Trophoblast cell (in vitro differentiated cells and primary cell): ENCODE data around the gene TMEM138. TPM values are rescaled to one million over a fixed set of nuclear protein-coding genes. Genes with fewer than 3 reads are reported as not detected.

Source experiments
- DNase-seq, 2 donors: peaks; one replicate each; pipeline ENCODE4 v3.0.0-alpha.2; 2016
- H2AFZ ChIP-seq: 2 replicates; pipeline ENCODE4 v1.6.1; 2013; ENCODE audit warnings: low read length, moderate library complexity, mild to moderate bottlenecking; ENCODE audit not compliant: insufficient read depth, poor library complexity
- H2AK5ac ChIP-seq: 2 replicates; pipeline ENCODE4 v1.6.1; 2013; ENCODE audit warnings: mild to moderate bottlenecking, low read length
- H2BK120ac ChIP-seq: 2 replicates; pipeline ENCODE4 v1.6.1; 2013; ENCODE audit warnings: low read length, mild to moderate bottlenecking, moderate library complexity; ENCODE audit not compliant: insufficient read depth, poor library complexity
- H2BK12ac ChIP-seq: 2 replicates; pipeline ENCODE4 v1.6.1; 2013; ENCODE audit warnings: mild to moderate bottlenecking, low read length, moderate library complexity
- H2BK5ac ChIP-seq: 2 replicates; pipeline ENCODE4 v1.6.1; 2013; ENCODE audit warnings: low read length, low read depth, moderate library complexity, mild to moderate bottlenecking; ENCODE audit not compliant: poor library complexity
- H3K14ac ChIP-seq: 2 replicates; pipeline ENCODE4 v1.6.1; 2013; ENCODE audit warnings: mild to moderate bottlenecking, low read length
- H3K18ac ChIP-seq: 2 replicates; pipeline ENCODE4 v1.6.1; 2013; ENCODE audit warnings: mild to moderate bottlenecking, low read length
- H3K23ac ChIP-seq: 2 replicates; pipeline ENCODE4 v1.6.1; 2013; ENCODE audit warnings: low read length
- H3K27ac ChIP-seq: 2 replicates; pipeline ENCODE4 v1.5.1; 2013; ENCODE audit warnings: low read depth, mild to moderate bottlenecking, inconsistent platforms, low read length, moderate library complexity
- H3K27me3 ChIP-seq: 2 replicates; pipeline ENCODE4 v1.6.1; 2013; ENCODE audit warnings: inconsistent platforms, mild to moderate bottlenecking, low read length, moderate library complexity; ENCODE audit not compliant: insufficient read depth
- H3K36me3 ChIP-seq, 2 experiments: 1 replicate in 1 of 2; 2 replicates in 1 of 2; pipeline ENCODE4 v1.6.1; 2013; ENCODE audit warnings: low read length in 2 of 2, mild to moderate bottlenecking in 2 of 2, moderate library complexity in 1 of 2; ENCODE audit not compliant: insufficient read depth in 2 of 2, control insufficient read depth in 1 of 2
- H3K4ac ChIP-seq: 2 replicates; pipeline ENCODE4 v1.6.1; 2013; ENCODE audit warnings: low read depth, mild to moderate bottlenecking, low read length, moderate library complexity
- H3K4me1 ChIP-seq, 2 experiments: 1 replicate in 1 of 2; 2 replicates in 1 of 2; pipeline ENCODE4 v1.6.1; 2013; ENCODE audit warnings: low read length in 2 of 2, mild to moderate bottlenecking in 2 of 2, moderate library complexity in 1 of 2; ENCODE audit not compliant: insufficient read depth in 2 of 2, control insufficient read depth in 1 of 2
- H3K4me2 ChIP-seq: 2 replicates; pipeline ENCODE4 v1.6.1; 2013; ENCODE audit warnings: inconsistent platforms, mild to moderate bottlenecking, low read length, moderate library complexity
- H3K4me3 ChIP-seq: 2 replicates; pipeline ENCODE4 v1.5.1; 2013; ENCODE audit warnings: mild to moderate bottlenecking, low read depth, low read length, inconsistent platforms
- H3K79me1 ChIP-seq: one replicate; pipeline ENCODE4 v1.6.1; 2013; ENCODE audit warnings: low read length
- H3K79me2 ChIP-seq: 2 replicates; pipeline ENCODE4 v1.6.1; 2013; ENCODE audit warnings: low read length, mild to moderate bottlenecking; ENCODE audit not compliant: control insufficient read depth, insufficient read depth, poor library complexity
- H3K9ac ChIP-seq: 2 replicates; pipeline ENCODE4 v1.6.1; 2013; ENCODE audit warnings: mild to moderate bottlenecking, low read length
- H3K9me3 ChIP-seq: 2 replicates; pipeline ENCODE4 v1.6.1; 2013; ENCODE audit warnings: low read depth, mild to moderate bottlenecking, control low read depth, inconsistent platforms, low read length; ENCODE audit not compliant: insufficient read depth
- H4K12ac ChIP-seq: 2 replicates; pipeline ENCODE4 v1.6.1; 2013; ENCODE audit warnings: low read depth, mild to moderate bottlenecking, low read length, moderate library complexity
- H4K8ac ChIP-seq: 2 replicates; pipeline ENCODE4 v1.6.1; 2013; ENCODE audit warnings: low read depth, mild to moderate bottlenecking, low read length, moderate library complexity
- H4K91ac ChIP-seq: one replicate; pipeline ENCODE4 v1.6.1; 2013; ENCODE audit warnings: low read depth, mild to moderate bottlenecking, low read length, moderate library complexity
- whole genome bisulfite sequencing: extraction: QIAGEN DNeasy Blood & Tissue Kit; methylation state at CpG from one replicate; pipeline ENCODE4 v1.1.7; 2013; ENCODE audit warnings: missing lambda C conversion rate; ENCODE audit not compliant: insufficient read length, insufficient coverage; ENCODE audit errors: extremely low coverage; 5-methylcytosine and 5-hydroxymethylcytosine counted together
- polyA plus RNA-seq: library from polyadenylated mRNA; stranded (reverse); fragments of 200-250 nt; gene quantifications from 2 replicates; pipeline ENCODE4 v1.2.3, GENCODE V29; 2013

TMEM138 gene
- 45.9 and 49.0 TPM in 2 replicates for polyA plus RNA-seq

DNA sequence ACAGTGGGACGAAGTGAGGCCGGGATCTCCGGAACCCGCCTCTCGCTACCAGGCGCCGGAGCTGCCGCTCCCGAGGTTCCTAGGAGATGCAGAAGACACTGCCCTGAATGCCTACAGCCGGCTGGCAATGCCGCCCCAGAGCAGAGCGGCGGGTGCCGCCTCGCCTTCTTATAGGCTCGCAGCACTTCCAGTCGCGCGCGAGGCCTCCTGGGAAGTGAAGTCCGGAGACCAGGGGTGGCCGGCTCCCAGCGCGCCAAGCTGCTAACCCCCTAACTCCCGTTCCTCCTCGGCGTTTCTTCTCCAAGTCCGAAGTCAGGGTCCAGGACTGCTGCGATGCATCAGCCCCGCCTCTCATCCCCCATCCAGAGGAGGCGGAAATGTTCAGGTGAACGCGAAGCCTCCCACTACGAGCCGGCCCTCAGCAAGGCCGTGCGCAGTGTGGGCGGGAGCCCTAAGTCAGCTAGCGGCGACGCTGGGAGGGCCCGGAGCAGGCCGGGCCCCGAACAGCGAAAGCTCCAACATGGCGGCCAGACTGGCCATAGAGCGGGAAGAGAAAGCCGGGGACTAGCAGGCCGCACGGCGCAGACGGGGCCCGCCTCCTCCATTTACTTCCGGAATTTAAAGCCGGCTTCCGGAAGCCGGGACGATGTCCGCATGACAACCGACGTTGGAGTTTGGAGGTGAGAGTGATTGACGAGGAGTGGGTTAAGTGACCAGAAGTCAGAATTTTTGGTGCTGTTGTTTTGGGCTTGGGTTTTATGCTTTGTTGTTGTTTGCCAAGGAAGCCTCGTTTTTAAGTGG, at the start of gene TMEM138, which contains the start of gene CYB561A3:
TSS of gene TMEM138 (plus strand) at position 634 of the 801 bp plus-strand sequence. CDS start 2,017 bp downstream, outside the sequence.
TSS of gene CYB561A3 (minus strand) at position 142 of the 801 bp plus-strand sequence. CDS start 5,169 bp downstream, outside the sequence.
- H2BK120ac ChIP-seq: peak within 1 kb of the TSS; percentile 98
- H3K4me3 ChIP-seq: peak within 1 kb of the TSS; percentile 81
- H3K27ac ChIP-seq: peak within 1 kb of the TSS; percentile 99
- H4K12ac ChIP-seq: peak within 1 kb of the TSS; percentile 100
- peak; percentile 96 to 97 for DNase-seq
- peaks cover 8% of the 10 kb centered on the region for H3K79me1 ChIP-seq
- peak within 1 kb of the TSS; percentile 99 for H2BK5ac ChIP-seq
- peak within 1 kb of the TSS; percentile 100 for H3K18ac ChIP-seq
- no peaks in the 10 kb centered on the region for H3K27me3 ChIP-seq
- no CpG with 5 or more reads among the region's 63 CpGs for WGBS
- H4K8ac ChIP-seq: peak within 1 kb of the TSS; percentile 100
- H3K4ac ChIP-seq: peak within 1 kb of the TSS; percentile 95
- peak within 1 kb of the TSS; percentile 100 for H4K91ac ChIP-seq
- peaks cover 12% of the 10 kb centered on the region for H3K79me2 ChIP-seq
- no peak within 1 kb of the TSS for H3K23ac ChIP-seq
- peak within 1 kb of the TSS; percentile 99 for H2AFZ ChIP-seq
- H3K9ac ChIP-seq: peak within 1 kb of the TSS; percentile 89
- H3K4me1 ChIP-seq: peaks cover 9 to 11% of the 10 kb centered on the region in 2 experiments
- H3K36me3 ChIP-seq: peaks cover 20 to 22% of the 10 kb centered on the region in 2 experiments
- H3K14ac ChIP-seq: peak within 1 kb of the TSS; percentile 100
- H3K4me2 ChIP-seq: peak within 1 kb of the TSS; percentile 75
- no peaks in the 10 kb centered on the region for H3K9me3 ChIP-seq
- peak within 1 kb of the TSS; percentile 58 for H2BK12ac ChIP-seq
- peak within 1 kb of the TSS; percentile 96 for H2AK5ac ChIP-seq

GRCh38 chr11:61315260-61315659, 46.9 kb upstream of the TMEM138 start:
- no peaks in the 10 kb centered on the region for H3K9me3 ChIP-seq
- no peak overlapping the region for H3K14ac ChIP-seq
- no peak overlapping the region for H4K8ac ChIP-seq
- no peak overlapping the region for H2BK120ac ChIP-seq
- no peak overlapping the region for H4K12ac ChIP-seq
- no peak for DNase-seq
- no peak overlapping the region for H4K91ac ChIP-seq
- peaks cover 56 to 69% of the 10 kb centered on the region in 2 experiments for H3K36me3 ChIP-seq
- no peaks in the 10 kb centered on the region for H3K27me3 ChIP-seq
- no peak overlapping the region for H3K18ac ChIP-seq
- no CpG with 5 or more reads among the region's 2 CpGs for WGBS
- no peaks in the 10 kb centered on the region for H3K4me1 ChIP-seq
- H2AK5ac ChIP-seq: no peak overlapping the region
- H3K79me2 ChIP-seq: no peaks in the 10 kb centered on the region
- H3K4me3 ChIP-seq: no peak overlapping the region
- no peak overlapping the region for H2BK5ac ChIP-seq
- no peaks in the 10 kb centered on the region for H3K79me1 ChIP-seq
- no peak overlapping the region for H2AFZ ChIP-seq
- H3K23ac ChIP-seq: no peak overlapping the region
- no peak overlapping the region for H3K4me2 ChIP-seq
- H2BK12ac ChIP-seq: no peak overlapping the region
- H3K4ac ChIP-seq: no peak overlapping the region
- no peak overlapping the region for H3K27ac ChIP-seq
- no peak overlapping the region for H3K9ac ChIP-seq

GRCh38 chr11:61325649-61326414, 36.3 kb upstream of the TMEM138 start:
- Histone ChIP-seq H3K14ac (no peak overlapping the region), H4K91ac (no peak overlapping the region), H4K12ac (no peak overlapping the region), H3K4me2 (no peak overlapping the region), H3K27me3 (no peaks in the 10 kb centered on the region), H3K9me3 (no peaks in the 10 kb centered on the region), H3K18ac (no peak overlapping the region), H3K79me2 (no peaks in the 10 kb centered on the region), H3K4me3 (no peak overlapping the region), H3K23ac (no peak overlapping the region), H3K4ac (no peak overlapping the region), H3K9ac (no peak overlapping the region), H2BK120ac (no peak overlapping the region), H4K8ac (no peak overlapping the region), H3K27ac (no peak overlapping the region), H2AK5ac (no peak overlapping the region), H2BK5ac (no peak overlapping the region), H3K36me3 (peaks cover 31 to 58% of the 10 kb centered on the region in 2 experiments), H2AFZ (no peak overlapping the region), H3K79me1 (peaks cover 2% of the 10 kb centered on the region), H3K4me1 (peaks cover 3 to 11% of the 10 kb centered on the region in 2 experiments), H2BK12ac (no peak overlapping the region)
- no CpG with 5 or more reads among the region's 2 CpGs for WGBS
- DNase-seq: no peak

DNA sequence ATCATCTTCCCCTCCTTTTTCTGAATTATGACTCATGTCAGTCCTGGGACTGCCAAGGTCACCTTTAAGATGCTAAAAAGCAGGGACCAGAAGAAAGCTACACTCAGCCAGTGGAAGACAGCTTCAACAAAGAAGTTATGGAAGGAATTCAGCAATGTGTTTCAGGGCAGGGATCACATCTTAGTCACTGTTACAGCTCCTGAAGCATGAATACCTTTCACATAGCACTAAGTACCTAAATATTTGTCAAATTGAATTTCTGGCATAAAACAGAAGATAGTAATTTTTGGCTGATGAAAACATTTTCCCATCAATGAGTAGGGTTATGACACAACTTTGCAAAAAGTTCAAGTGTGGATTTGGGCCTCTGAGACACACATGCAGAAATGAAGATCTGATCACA, 34.5 kb upstream of the TMEM138 start:
- peak; percentile 49 to 82 for DNase-seq
- Histone ChIP-seq H4K8ac (no peak overlapping the region), H3K14ac (no peak overlapping the region), H3K23ac (no peak overlapping the region), H4K91ac (no peak overlapping the region), H3K4me2 (no peak overlapping the region), H3K27me3 (no peaks in the 10 kb centered on the region), H3K9ac (no peak overlapping the region), H3K18ac (no peak overlapping the region), H3K79me1 (peaks cover 6% of the 10 kb centered on the region), H3K79me2 (peaks cover 14% of the 10 kb centered on the region), H2BK5ac (no peak overlapping the region), H2BK120ac (no peak overlapping the region), H2AFZ (no peak overlapping the region), H4K12ac (no peak overlapping the region), H2BK12ac (no peak overlapping the region), H3K4ac (no peak overlapping the region), H3K4me3 (no peak overlapping the region), H3K27ac (no peak overlapping the region), H3K36me3 (peaks cover 27 to 42% of the 10 kb centered on the region in 2 experiments), H3K4me1 (peaks cover 8 to 12% of the 10 kb centered on the region in 2 experiments), H3K9me3 (peaks cover 2% of the 10 kb centered on the region), H2AK5ac (no peak overlapping the region)
